Activated CD8-positive, alpha-beta memory T cell treated with anti-CD3 and anti-CD28 coated beads, Interleukin-2, amount 10 ng/mL, durations not matched to agents 7 days and 5 days (primary cell): ENCODE results near the gene DCP2. TPM values are rescaled to one million over a fixed set of nuclear protein-coding genes. Genes with fewer than 3 reads are reported as not detected.
A peak's percentile ranks its signal among the peaks of the same experiment; 100 is the strongest.

Experiments
- ATAC-seq: fragments of 150-1000 bp; cut with Tn5 transposase; one replicate; pipeline ENCODE4 v1.10.0; 2021; ENCODE audit warnings: moderate library complexity
- CTCF ChIA-PET: fragments of 350-600 bp; sonication (Branson Sonifier 250); formaldehyde crosslinking; loops from one replicate; lab custom pipeline; 2021; ENCODE audit warnings: antibody characterized with exemption; lab: Charles Lee
- DNase-seq: peaks from one replicate; pipeline ENCODE4 v3.0.0-alpha.2; 2020
- H3K27ac Mint-ChIP-seq: one replicate; pipeline ENCODE4 v1.8.0; 2021; ENCODE audit warnings: mild to moderate bottlenecking, mixed read lengths
- H3K27me3 Mint-ChIP-seq: one replicate; pipeline ENCODE4 v1.8.0; 2021; ENCODE audit warnings: mixed read lengths
- H3K36me3 Mint-ChIP-seq: one replicate; pipeline ENCODE4 v1.8.0; 2021; ENCODE audit warnings: mild to moderate bottlenecking, mixed read lengths
- H3K4me1 Mint-ChIP-seq: one replicate; pipeline ENCODE4 v1.8.0; 2021; ENCODE audit warnings: mixed read lengths
- H3K4me3 Mint-ChIP-seq: one replicate; pipeline ENCODE4 v1.8.0; 2021; ENCODE audit warnings: mild to moderate bottlenecking, moderate library complexity, mixed read lengths
- H3K9me3 Mint-ChIP-seq: one replicate; pipeline ENCODE4 v1.8.0; 2022; ENCODE audit warnings: low read depth, mixed read lengths
- total RNA-seq, 2 experiments: library from RNA; stranded (reverse); gene quantifications; one replicate each; pipeline ENCODE4 v1.2.3, GENCODE V29; 2021

Gene DCP2
- total RNA-seq, 2 experiments from 2014 or later: 90.4 to 108 TPM

DNA sequence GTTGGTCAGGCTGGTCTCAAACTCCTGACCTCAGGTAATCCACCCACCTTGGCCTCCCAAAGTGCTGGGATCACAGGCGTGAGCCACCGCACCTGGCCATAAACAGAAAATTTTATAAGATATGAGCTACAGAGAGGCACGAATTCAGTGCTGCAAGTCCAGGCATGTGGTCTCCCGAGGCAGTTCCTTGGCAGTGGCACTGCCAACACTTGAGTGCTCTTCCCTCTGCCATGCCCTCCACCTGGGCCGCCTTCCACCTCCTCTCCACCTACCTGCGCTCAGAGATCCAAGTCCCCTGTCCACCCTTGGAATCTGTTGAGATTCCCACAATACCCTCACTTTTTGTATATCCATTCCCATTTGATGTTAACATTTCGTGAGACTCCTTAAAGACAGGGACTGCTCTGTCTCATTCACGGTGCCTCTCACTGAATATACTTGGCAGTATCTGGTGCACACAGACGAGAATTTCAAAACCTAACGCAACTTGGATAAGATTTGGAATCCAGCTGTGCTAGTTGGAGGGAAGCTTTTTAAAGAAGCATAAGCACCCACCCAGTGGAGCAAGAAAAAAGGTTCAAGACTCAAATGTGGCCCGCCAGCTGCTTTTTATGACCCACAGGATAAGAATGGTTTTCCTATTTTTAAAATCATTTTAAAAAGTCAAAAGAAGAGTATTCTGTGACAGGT is 68.3 kb downstream of the DCP2 start:
- Mint-ChIP-seq H3K9me3 (no peaks in the 10 kb centered on the region), H3K27me3 (no peaks in the 10 kb centered on the region), H3K36me3 (no peaks in the 10 kb centered on the region), H3K4me1 (no peaks in the 10 kb centered on the region), H3K4me3 (no peak overlapping the region), H3K27ac (no peak overlapping the region)
- DNase-seq: no peak
- CTCF ChIA-PET: no interaction called here
- no peak for ATAC-seq

DNA sequence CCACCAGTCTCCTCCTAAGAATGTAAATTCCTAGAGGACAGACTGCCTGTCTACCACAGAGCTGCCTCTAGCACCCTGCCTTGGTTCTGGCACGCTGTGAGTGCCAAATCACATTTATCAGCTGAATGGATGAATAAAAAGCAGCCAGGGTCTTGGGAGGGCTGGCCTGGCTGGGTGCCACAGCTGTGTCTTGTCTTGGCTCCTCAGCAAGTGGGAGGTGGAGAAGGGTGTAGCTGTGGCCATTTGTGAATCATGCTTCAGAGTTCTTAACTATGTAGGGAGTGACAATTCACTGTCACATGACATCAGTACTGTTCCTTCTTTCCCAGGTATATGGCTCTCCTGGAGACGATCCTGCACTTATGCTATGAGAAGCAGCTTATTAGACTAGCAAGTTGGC is 70.6 kb downstream of the DCP2 start:
- no peak for DNase-seq
- H3K9me3 Mint-ChIP-seq: no peaks in the 10 kb centered on the region
- H3K27ac Mint-ChIP-seq: no peak overlapping the region
- ATAC-seq: no peak
- CTCF ChIA-PET: no interaction called here
- no peaks in the 10 kb centered on the region for H3K27me3 Mint-ChIP-seq
- H3K4me3 Mint-ChIP-seq: no peak overlapping the region
- peaks cover 16% of the 10 kb centered on the region for H3K4me1 Mint-ChIP-seq
- H3K36me3 Mint-ChIP-seq: no peaks in the 10 kb centered on the region

DNA sequence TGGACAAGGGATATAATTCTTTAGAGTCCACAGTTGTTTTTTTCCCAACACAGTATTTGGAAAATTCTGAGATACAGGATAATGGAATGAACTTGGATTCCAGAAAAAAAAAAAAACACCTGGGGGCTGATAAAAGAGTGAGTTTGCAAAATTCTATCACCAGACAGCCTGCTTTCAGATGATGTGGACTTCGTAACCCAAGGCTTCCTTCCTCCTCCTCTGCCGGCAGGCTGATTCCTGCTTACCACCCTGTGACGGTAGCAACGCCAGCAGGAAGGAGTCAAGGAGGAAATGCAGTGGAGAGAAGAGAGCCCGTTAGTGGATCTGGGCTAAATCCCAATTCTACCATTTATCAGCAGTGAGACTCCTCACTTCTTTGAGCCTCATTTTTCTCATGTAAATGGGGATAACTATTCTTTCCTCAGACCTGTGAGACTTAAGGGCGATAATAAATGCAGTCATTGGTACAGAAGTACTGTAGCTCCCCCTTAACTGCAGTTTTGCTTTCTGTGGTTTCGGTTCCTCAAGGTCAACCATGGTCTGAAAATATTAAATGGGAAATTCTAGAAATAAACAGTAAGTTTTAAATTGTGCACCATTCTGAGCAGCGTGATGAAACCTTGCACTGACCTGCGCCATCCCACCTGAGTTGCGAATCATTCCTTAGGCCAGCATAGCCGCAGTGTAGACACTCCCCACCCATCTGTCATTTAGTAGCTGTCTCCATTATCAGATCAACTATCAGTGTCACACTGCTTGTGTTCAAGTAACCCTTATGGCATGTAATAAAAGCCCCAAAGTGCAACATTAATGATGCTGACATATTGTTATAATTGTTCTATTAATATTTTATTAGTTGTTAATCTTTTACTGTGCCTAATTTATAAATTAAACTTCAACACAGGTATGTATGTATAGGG is 71.4 kb downstream of the DCP2 start:
- Mint-ChIP-seq H3K36me3 (no peaks in the 10 kb centered on the region), H3K27me3 (no peaks in the 10 kb centered on the region), H3K9me3 (no peaks in the 10 kb centered on the region), H3K4me3 (no peak overlapping the region), H3K27ac (no peak overlapping the region), H3K4me1 (peaks cover 18% of the 10 kb centered on the region)
- CTCF ChIA-PET: no interaction called here
- no peak for DNase-seq
- no peak for ATAC-seq

DNA sequence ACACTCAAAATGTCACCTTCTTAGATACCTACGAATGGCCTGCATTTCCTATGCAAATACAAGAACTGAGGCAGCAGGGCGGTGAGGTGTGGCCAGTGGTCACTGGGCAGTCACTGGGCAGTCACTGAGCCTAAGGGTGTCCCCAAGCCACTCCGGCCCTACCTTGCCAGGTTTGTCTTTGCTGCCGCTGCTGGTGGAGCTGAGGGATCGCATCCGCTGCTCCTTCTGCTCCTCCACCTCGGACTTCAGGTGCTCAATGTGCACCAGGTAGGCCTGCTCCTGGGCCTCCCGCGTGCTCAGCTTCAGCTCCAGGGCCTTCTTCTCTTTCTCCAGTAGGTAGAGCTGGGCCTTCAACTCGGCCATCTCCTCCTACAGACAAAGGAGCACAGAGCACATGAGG is 72.3 kb downstream of the DCP2 start:
- Mint-ChIP-seq H3K36me3 (no peaks in the 10 kb centered on the region), H3K4me1 (peaks cover 18% of the 10 kb centered on the region), H3K27me3 (no peaks in the 10 kb centered on the region), H3K9me3 (no peaks in the 10 kb centered on the region), H3K4me3 (no peak overlapping the region), H3K27ac (no peak overlapping the region)
- no peak for DNase-seq
- CTCF ChIA-PET: interaction anchor here (0.6 kb wide), 1 partner anchor 39 kb away, joined by 3 read pairs; no protein-coding TSS in a partner anchor
- no peak for ATAC-seq

DNA sequence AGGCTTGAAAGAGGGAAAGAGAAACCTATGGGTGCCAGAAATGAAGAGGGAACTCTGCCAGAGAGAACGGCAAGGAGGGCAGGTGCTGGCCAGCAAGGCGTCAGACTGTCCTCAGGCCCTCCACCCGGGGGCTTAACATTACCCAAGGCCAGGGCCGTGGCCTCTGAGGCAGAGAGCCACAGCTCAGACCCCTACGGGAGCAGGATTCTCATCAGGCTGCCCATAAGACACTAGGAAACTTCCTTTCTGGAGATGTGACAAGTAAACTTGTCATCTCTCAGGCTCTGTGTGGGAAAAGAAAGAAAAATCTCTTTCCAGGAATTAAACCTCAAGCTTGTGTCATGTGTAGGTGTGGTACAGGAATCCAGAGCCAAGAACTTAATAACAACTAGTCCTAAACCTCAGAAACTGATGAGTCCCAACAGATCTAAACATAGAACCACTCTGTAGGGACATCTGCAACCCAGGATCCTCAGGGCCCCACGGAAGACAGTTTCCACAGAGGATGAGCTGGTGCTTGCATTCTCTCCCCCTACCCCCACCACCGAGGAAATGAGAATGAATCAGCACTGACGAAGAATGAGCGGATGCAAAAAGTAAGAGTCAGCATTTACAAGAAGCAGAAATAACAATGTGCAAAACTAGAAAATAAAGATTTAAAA is 74.3 kb downstream of the DCP2 start:
- H3K4me3 Mint-ChIP-seq: no peak overlapping the region
- peaks cover 18% of the 10 kb centered on the region for H3K4me1 Mint-ChIP-seq
- H3K27ac Mint-ChIP-seq: peak overlapping the region; percentile 56
- CTCF ChIA-PET: interaction anchor here (0.9 to 1.5 kb wide), 2 partner anchors 55 to 279 kb away, joined by 3 read pairs; no protein-coding TSS in a partner anchor
- no peak for DNase-seq
- no peaks in the 10 kb centered on the region for H3K27me3 Mint-ChIP-seq
- ATAC-seq: peak; percentile 72
- H3K9me3 Mint-ChIP-seq: no peaks in the 10 kb centered on the region
- no peaks in the 10 kb centered on the region for H3K36me3 Mint-ChIP-seq

DNA sequence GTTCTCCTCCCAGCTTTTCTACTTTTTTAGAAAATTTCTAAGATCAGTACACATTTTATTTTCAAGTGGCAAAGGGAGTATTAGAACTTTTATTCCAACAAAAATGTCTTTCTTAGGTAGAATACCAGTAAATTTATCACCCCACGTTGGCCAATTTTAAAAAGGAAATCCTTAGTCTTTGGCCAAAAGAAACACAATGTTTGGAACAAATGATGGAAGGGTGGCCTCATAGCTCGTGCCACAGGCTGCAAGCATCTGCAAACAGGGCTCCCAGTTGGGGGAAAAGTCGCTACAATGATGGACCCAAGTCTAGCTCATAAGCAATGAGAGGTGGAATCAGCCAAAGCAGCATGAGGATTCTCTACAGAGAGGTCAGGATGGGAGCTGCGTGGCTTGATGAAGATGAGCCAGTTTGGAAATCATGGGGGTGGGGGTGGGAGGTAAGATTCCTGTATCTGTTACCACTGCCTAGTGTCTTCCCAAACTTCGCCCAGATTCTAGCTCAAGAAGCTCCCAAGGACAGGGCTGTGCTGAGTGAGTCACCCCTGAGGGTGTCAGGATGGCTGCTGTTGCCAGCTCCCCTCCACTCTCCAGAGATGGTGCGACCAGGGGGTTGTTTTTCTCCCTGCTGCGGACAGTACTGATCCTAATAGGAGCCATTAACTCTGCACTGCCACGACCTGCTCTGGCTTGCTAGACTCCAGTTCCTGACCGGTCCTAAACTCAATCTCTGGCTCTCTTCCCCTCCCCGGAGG is 75.6 kb downstream of the DCP2 start:
- no peak overlapping the region for H3K27ac Mint-ChIP-seq
- no peaks in the 10 kb centered on the region for H3K36me3 Mint-ChIP-seq
- CTCF ChIA-PET: interaction anchor here (0.9 to 1.3 kb wide), 4 partner anchors 9 to 56 kb away, joined by 3 to 5 read pairs (median 4); no protein-coding TSS in a partner anchor
- H3K4me3 Mint-ChIP-seq: no peak overlapping the region
- H3K4me1 Mint-ChIP-seq: peaks cover 18% of the 10 kb centered on the region
- DNase-seq: no peak
- H3K9me3 Mint-ChIP-seq: no peaks in the 10 kb centered on the region
- no peaks in the 10 kb centered on the region for H3K27me3 Mint-ChIP-seq
- no peak for ATAC-seq

DNA sequence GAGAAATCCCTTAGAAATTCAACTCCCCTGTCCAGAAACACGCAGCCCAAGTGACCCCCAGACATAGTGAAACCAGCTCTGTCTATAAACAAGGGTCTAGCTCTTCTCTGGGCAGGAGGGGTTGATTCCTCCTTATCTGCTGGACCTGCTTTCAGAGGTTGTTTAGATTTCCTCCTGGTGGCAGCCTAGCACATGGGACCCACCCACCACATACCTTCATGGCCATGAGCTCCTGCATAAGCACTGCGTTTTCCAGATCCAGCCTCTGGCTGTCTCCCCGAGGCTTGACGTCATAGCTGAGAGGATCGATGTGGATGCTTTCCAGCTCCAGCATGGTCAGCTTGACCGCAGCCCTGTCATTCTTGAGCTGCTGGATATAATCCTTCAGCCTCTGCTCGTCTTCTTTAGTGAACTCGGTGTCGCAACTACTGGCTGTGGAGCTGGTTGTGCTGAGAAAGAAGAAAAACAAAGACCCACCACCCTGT is 77.0 kb downstream of the DCP2 start:
- H3K27ac Mint-ChIP-seq: no peak overlapping the region
- no peak for ATAC-seq
- H3K4me1 Mint-ChIP-seq: peaks cover 18% of the 10 kb centered on the region
- no peak overlapping the region for H3K4me3 Mint-ChIP-seq
- CTCF ChIA-PET: interaction anchor here (0.5 to 1.3 kb wide), 2 partner anchors 18 to 281 kb away, joined by 3 read pairs; no protein-coding TSS in a partner anchor
- no peak for DNase-seq
- H3K9me3 Mint-ChIP-seq: no peaks in the 10 kb centered on the region
- no peaks in the 10 kb centered on the region for H3K27me3 Mint-ChIP-seq
- H3K36me3 Mint-ChIP-seq: no peaks in the 10 kb centered on the region

DNA sequence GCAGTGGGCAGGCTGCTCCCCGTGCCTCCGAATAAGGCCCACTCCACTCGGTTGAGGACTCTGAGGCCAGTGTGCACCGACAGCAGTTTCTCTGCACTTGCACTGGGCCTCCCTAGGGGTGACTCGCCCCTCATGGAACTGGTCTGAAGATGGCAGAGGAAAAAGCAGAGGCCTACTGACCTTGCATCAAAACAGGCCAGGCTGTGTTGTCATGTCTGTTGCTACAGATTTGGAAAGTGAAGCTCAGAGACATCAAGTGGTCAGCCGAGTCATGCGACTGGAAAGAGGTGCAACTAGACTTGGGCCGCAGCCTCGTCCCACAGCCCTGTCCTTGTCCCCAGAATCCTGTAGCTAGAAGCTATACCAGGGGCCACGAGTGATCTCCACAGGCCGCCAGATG is 78.3 kb downstream of the DCP2 start:
- no peak for DNase-seq
- Mint-ChIP-seq H3K4me1 (peaks cover 18% of the 10 kb centered on the region), H3K27me3 (no peaks in the 10 kb centered on the region), H3K36me3 (no peaks in the 10 kb centered on the region), H3K4me3 (no peak overlapping the region), H3K9me3 (no peaks in the 10 kb centered on the region), H3K27ac (no peak overlapping the region)
- ATAC-seq: no peak
- CTCF ChIA-PET: no interaction called here

DNA sequence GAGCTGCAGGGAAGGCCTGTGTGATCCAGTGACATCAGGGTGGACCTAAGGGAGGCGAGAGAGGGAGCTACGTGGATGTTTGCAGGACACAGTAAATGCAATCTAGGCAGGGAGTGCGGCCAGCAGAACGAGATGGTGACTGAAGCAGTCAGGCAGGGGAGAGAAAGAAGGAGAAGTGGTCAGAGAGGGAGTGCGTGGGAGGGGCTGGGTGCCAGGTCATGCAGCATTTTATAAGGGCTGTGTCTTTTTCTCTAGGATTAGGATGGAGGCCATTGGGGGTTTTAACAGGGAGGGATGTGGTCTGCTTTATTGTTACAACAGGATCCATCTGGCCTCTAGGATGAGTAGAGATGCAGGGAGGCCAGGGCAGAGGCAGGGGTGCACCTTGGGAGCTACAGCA is 80.4 kb downstream of the DCP2 start:
- H3K27ac Mint-ChIP-seq: no peak overlapping the region
- CTCF ChIA-PET: interaction anchor here (1.0 kb wide), 1 partner anchor 61 kb away, joined by 3 read pairs; no protein-coding TSS in a partner anchor
- ATAC-seq: no peak

DNA sequence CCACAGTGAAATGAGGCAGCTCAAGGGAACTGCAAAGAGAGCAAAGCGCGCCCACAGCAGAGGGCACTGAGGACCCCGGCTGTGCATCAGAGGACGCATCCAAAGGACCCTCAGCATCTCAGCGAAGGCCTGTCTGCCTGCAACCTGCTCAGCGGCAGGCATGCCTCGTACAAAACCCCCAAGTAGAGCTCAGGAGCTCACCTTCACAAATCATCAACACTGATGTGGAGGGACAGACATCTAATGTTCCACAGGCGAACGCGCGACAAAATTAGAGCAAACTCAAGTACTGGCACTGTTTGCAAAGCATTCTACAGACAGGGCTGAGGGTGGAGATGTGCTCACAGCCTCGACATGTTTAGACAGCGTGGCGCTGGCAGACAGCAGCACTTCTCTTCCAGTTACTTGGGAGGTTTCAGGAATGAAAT is 81.0 kb downstream of the DCP2 start:
- ATAC-seq (no peak), DNase-seq (no peak)
- Mint-ChIP-seq H3K9me3 (no peaks in the 10 kb centered on the region), H3K36me3 (no peaks in the 10 kb centered on the region), H3K4me1 (peaks cover 12% of the 10 kb centered on the region), H3K27me3 (no peaks in the 10 kb centered on the region), H3K4me3 (no peak overlapping the region), H3K27ac (no peak overlapping the region)
- CTCF ChIA-PET: interaction anchor here (1.0 kb wide), 1 partner anchor 62 kb away, joined by 3 read pairs; no protein-coding TSS in a partner anchor

More for the DNA sequence above, 80.4 kb downstream of the DCP2 start:
- no peaks in the 10 kb centered on the region for H3K9me3 Mint-ChIP-seq
- no peaks in the 10 kb centered on the region for H3K27me3 Mint-ChIP-seq
- DNase-seq: no peak
- peaks cover 7% of the 10 kb centered on the region for H3K4me1 Mint-ChIP-seq
- H3K36me3 Mint-ChIP-seq: no peaks in the 10 kb centered on the region
- H3K4me3 Mint-ChIP-seq: no peak overlapping the region

DNA sequence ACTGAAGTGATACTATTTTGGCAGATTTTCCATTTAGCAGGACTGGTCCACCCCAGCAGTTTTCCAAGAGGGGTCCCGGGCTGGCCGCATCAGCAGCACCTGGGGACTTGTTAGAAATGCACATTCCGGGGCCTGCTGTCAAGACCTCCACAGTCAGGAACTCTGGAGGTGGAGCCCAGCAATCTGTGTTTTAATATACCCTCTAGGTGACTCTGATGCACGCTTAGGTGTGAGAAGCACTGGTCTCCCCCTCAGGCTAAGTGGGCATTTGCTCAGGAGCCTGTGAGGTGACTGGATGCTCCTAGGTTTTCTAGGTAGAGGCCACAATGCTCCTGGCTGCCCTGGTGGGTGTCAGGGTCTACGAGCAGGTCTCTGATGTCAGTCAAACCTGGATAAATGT is 81.7 kb downstream of the DCP2 start:
- Mint-ChIP-seq H3K4me1 (peaks cover 17% of the 10 kb centered on the region), H3K4me3 (no peak overlapping the region), H3K27me3 (no peaks in the 10 kb centered on the region), H3K9me3 (no peaks in the 10 kb centered on the region), H3K27ac (no peak overlapping the region), H3K36me3 (peaks cover 1% of the 10 kb centered on the region)
- ATAC-seq (no peak), DNase-seq (no peak)
- CTCF ChIA-PET: interaction anchor here (0.6 kb wide), 1 partner anchor 284 kb away, joined by 5 read pairs; no protein-coding TSS in a partner anchor

DNA sequence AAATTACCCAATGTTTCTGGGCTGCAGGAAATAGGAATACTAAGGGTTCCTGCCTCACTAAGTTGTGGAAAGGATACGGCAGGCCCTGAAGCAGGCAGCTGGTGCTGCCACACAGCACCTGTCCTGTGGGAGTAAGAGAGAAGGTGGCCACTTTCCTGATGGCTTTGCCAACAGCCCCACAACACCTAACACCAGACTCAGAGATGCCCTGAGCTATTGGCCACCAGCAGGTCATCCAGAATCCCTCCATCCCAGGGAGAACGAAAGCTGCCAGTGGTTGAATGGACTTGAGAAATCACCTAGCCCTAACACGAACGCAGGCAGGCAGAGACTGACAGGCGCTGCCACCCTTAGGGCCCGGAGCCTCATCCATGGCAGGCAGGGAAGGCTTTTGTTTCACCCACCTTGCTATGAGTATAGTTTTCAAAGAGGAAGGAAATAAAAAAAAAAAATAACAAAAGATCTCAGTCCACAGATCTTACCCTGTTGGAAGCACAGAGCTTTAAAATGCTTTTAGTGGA is 82.2 kb downstream of the DCP2 start:
- H3K36me3 Mint-ChIP-seq: peaks cover 2% of the 10 kb centered on the region
- CTCF ChIA-PET: interaction anchor here (0.6 kb wide), 1 partner anchor 284 kb away, joined by 5 read pairs; no protein-coding TSS in a partner anchor
- no peak for ATAC-seq
- no peaks in the 10 kb centered on the region for H3K27me3 Mint-ChIP-seq
- no peak overlapping the region for H3K27ac Mint-ChIP-seq
- DNase-seq: no peak
- peaks cover 19% of the 10 kb centered on the region for H3K4me1 Mint-ChIP-seq
- H3K9me3 Mint-ChIP-seq: no peaks in the 10 kb centered on the region
- no peak overlapping the region for H3K4me3 Mint-ChIP-seq
